Bone marrow (tissue), 2 donors: Measurements from ENCODE around the gene RYR2.

Experiments
- DNase-seq, 2 donors: peaks; one replicate each; lab custom pipeline; 2025; lab: John Stamatoyannopoulos, UW

RYR2 gene

GRCh38 chr1:237737448-237737847, 695.5 kb downstream of the RYR2 start:
- no peak for DNase-seq

- no peak for DNase-seq
Observed at GRCh38 chr1:237737938-237738610, 696.1 kb downstream of the RYR2 start.

GRCh38 chr1:237740846-237741245, 698.9 kb downstream of the RYR2 start:
- DNase-seq = no peak

GRCh38 chr1:237745545-237745944, 703.6 kb downstream of the RYR2 start:
- no peak for DNase-seq

- no peak for DNase-seq
Observed at GRCh38 chr1:237748171-237748960, 706.4 kb downstream of the RYR2 start.

- no peak for DNase-seq
Observed at GRCh38 chr1:237749122-237749521, 707.1 kb downstream of the RYR2 start.

GRCh38 chr1:237751090-237751489, 709.1 kb downstream of the RYR2 start:
- DNase-seq = no peak

- no peak for DNase-seq
Observed at GRCh38 chr1:237754627-237755026, 712.6 kb downstream of the RYR2 start.

GRCh38 chr1:237756304-237756967, 714.5 kb downstream of the RYR2 start:
- DNase-seq = no peak

GRCh38 chr1:237759377-237759776, 717.4 kb downstream of the RYR2 start:
- DNase-seq = no peak

GRCh38 chr1:237760951-237761350, 719.0 kb downstream of the RYR2 start:
- DNase-seq = no peak

- DNase-seq = no peak
Observed at GRCh38 chr1:237763137-237763536, 721.2 kb downstream of the RYR2 start.

- no peak for DNase-seq
Observed at GRCh38 chr1:237763751-237764150, 721.8 kb downstream of the RYR2 start.

- no peak for DNase-seq
Observed at GRCh38 chr1:237769916-237770315, 727.9 kb downstream of the RYR2 start.

- DNase-seq = no peak
Observed at GRCh38 chr1:237772009-237772408, 730.0 kb downstream of the RYR2 start.

GRCh38 chr1:237774246-237774645, 732.3 kb downstream of the RYR2 start:
- DNase-seq = no peak

- no peak for DNase-seq
Observed at GRCh38 chr1:237779356-237779755, 737.4 kb downstream of the RYR2 start.

- no peak for DNase-seq
Observed at GRCh38 chr1:237786066-237786719, 744.2 kb downstream of the RYR2 start.

- no peak for DNase-seq
Observed at GRCh38 chr1:237788069-237788468, 746.1 kb downstream of the RYR2 start.

- no peak for DNase-seq
Observed at GRCh38 chr1:237789619-237790018, 747.6 kb downstream of the RYR2 start.

- DNase-seq = no peak
Observed at GRCh38 chr1:237791592-237791991, 749.6 kb downstream of the RYR2 start.

- DNase-seq = no peak
Observed at GRCh38 chr1:237792149-237792548, 750.2 kb downstream of the RYR2 start.

- DNase-seq = no peak
Observed at GRCh38 chr1:237792726-237793125, 750.7 kb downstream of the RYR2 start.
